ENCODE measurements around the gene CRCP. TPM values are rescaled to one million over a fixed set of nuclear protein-coding genes. Genes with fewer than 3 reads are reported as not detected.

The CRCP gene
- total and polyA plus RNA-seq, 2 experiments from 2014 or later = 10.6 to 20.3 TPM

GRCh38 chr7:66138994-66139752 lies 24.5 kb downstream of the CRCP start:
- Histone ChIP-seq H3K9me3 (ENCODE audit: low read depth) (no peaks in the 10 kb centered on the region), H3K27me3 (no peaks in the 10 kb centered on the region), H3K36me3 (no peaks in the 10 kb centered on the region), H3K4me1 (ENCODE audit: low read depth) (peaks cover 24% of the 10 kb centered on the region), H3K4me3 (no peak overlapping the region), H3K27ac (peak overlapping the region; percentile 12)
- DNase-seq (ENCODE audit: low read depth in 1 of 2, low spot score in 1 of 2) = no peak
- TF ChIP-seq, protein P1, sequence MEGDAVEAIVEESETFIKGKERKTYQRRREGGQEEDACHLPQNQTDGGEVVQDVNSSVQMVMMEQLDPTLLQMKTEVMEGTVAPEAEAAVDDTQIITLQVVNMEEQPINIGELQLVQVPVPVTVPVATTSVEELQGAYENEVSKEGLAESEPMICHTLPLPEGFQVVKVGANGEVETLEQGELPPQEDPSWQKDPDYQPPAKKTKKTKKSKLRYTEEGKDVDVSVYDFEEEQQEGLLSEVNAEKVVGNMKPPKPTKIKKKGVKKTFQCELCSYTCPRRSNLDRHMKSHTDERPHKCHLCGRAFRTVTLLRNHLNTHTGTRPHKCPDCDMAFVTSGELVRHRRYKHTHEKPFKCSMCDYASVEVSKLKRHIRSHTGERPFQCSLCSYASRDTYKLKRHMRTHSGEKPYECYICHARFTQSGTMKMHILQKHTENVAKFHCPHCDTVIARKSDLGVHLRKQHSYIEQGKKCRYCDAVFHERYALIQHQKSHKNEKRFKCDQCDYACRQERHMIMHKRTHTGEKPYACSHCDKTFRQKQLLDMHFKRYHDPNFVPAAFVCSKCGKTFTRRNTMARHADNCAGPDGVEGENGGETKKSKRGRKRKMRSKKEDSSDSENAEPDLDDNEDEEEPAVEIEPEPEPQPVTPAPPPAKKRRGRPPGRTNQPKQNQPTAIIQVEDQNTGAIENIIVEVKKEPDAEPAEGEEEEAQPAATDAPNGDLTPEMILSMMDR (IDR thresholded peaks at IDR 0.05; ENCODE audit: low read depth, low read length) = no peak

DNA sequence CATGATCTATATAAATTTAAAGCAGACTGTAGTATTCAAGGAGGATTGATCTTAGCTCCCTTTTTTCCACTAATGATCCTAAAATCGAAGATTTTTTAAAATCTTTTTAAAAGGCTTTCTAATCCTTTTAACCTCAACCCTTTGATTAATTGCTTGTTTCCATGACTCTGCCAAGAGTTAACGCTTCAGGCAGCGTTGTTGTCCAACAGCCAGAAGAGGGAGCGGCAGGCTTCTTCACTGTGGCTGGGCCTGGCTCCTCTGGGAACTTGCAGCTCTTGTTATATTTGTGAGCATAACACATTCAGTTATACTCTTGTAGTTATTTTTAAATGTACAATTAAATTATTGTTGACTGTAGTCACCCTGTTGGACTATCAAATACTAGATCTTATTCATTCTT lies 26.3 kb downstream of the CRCP start:
- no peaks in the 10 kb centered on the region for H3K36me3 ChIP-seq
- DNase-seq (ENCODE audit: low read depth in 1 of 2, low spot score in 1 of 2) = peak; percentile 74 to 89
- no peak overlapping the region for H3K4me3 ChIP-seq
- no peaks in the 10 kb centered on the region for H3K27me3 ChIP-seq
- TF ChIP-seq, protein P1 (IDR thresholded peaks at IDR 0.05; ENCODE audit: low read depth, low read length) = peak; percentile 83
- H3K27ac ChIP-seq = no peak overlapping the region
- no peaks in the 10 kb centered on the region for H3K9me3 ChIP-seq (ENCODE audit: low read depth)
- peaks cover 16% of the 10 kb centered on the region for H3K4me1 ChIP-seq (ENCODE audit: low read depth)

DNA sequence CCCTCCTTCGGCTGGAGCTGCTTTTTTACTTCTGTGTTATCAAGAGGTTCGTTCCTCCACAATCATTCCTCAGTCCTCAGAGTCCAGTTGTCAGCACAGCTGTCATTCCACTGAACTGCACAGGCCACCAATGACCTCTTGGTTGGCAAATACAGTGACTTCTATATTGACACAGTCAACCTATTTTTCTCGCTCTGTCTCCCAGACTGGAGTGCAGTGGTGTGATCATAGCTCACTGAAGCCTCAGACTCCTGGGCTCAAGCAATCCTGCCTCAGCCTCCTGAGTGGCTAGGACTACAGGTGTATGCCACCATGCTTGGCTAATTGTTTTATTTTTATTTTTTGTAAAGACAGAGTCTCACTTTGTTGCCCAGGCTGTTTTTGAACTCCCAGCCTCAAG lies 27.7 kb downstream of the CRCP start:
- H3K4me1 ChIP-seq (ENCODE audit: low read depth) = peaks cover 16% of the 10 kb centered on the region
- peak overlapping the region; percentile 44 for H3K27ac ChIP-seq
- no peaks in the 10 kb centered on the region for H3K27me3 ChIP-seq
- H3K4me3 ChIP-seq = no peak overlapping the region
- peaks cover under 1% of the 10 kb centered on the region for H3K36me3 ChIP-seq
- TF ChIP-seq, protein P1 (IDR thresholded peaks at IDR 0.05; ENCODE audit: low read depth, low read length) = no peak
- DNase-seq (ENCODE audit: low read depth in 1 of 2, low spot score in 1 of 2) = peak in 1 of 2 donors; percentile 40
- no peaks in the 10 kb centered on the region for H3K9me3 ChIP-seq (ENCODE audit: low read depth)

- no peak overlapping the region for H3K4me3 ChIP-seq
- no peaks in the 10 kb centered on the region for H3K9me3 ChIP-seq (ENCODE audit: low read depth)
- peak overlapping the region; percentile 44 for H3K27ac ChIP-seq
- no peak for DNase-seq (ENCODE audit: low read depth in 1 of 2, low spot score in 1 of 2)
- H3K27me3 ChIP-seq = no peaks in the 10 kb centered on the region
- TF ChIP-seq, protein P1 (IDR thresholded peaks at IDR 0.05; ENCODE audit: low read depth, low read length) = no peak
- peaks cover 16% of the 10 kb centered on the region for H3K4me1 ChIP-seq (ENCODE audit: low read depth)
- peaks cover 3% of the 10 kb centered on the region for H3K36me3 ChIP-seq
These were observed 28.3 kb downstream of the CRCP start for GRCh38 chr7:66142996-66143395.

DNA sequence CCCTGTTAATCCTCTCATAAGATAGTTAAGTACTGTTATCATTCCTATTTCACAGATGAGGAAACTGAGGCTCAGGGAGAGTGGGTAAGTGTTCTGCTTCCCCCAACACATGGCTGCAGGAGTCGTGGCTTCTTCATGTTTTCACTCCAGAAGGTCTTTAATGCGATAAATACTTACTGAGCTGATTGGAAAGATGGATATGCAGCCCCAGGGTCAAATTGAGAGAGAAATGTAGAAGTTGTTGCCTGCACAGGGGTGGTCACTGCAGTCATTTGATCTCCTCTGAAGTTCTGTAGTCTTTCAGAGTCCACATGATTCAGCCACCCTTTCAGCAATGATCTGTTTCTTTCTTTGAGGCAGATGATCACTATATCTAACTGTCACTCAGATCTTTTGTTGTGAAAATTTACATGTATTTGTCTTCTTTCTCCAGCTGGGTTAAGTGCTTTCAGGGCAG lies 29.3 kb downstream of the CRCP start:
- Histone ChIP-seq H3K27me3 (no peaks in the 10 kb centered on the region), H3K9me3 (ENCODE audit: low read depth) (no peaks in the 10 kb centered on the region), H3K36me3 (peaks cover 3% of the 10 kb centered on the region), H3K27ac (no peak overlapping the region), H3K4me1 (ENCODE audit: low read depth) (peaks cover 16% of the 10 kb centered on the region), H3K4me3 (no peak overlapping the region)
- TF ChIP-seq, protein P1 (IDR thresholded peaks at IDR 0.05; ENCODE audit: low read depth, low read length) = no peak
- no peak for DNase-seq (ENCODE audit: low read depth in 1 of 2, low spot score in 1 of 2)
